Thyroid gland (tissue), 4 donors: ENCODE data around the gene POFUT2. TPM values are rescaled to one million over a fixed set of nuclear protein-coding genes. Genes with fewer than 3 reads are reported as not detected.

Experiments used
- DNase-seq, 2 donors: peaks; one replicate each; pipeline ENCODE4 v3.0.0-alpha.2; 2019
- H3K27ac ChIP-seq, 3 donors: fragments of 200-600 bp; sonication (generic); 1 replicate in 2 of 3; 2 replicates in 1 of 3; pipeline ENCODE4 v1.5.1; 2016 to 2019; ENCODE audit warnings: mild to moderate bottlenecking in 1 of 3, moderate library complexity in 1 of 3
- H3K27me3 ChIP-seq: fragments of 200-600 bp; sonication (generic); one replicate; pipeline ENCODE4 v1.5.1; 2019
- H3K36me3 ChIP-seq, 2 donors: fragments of 200-600 bp; sonication (generic); one replicate each; pipeline ENCODE4 v1.5.1; 2016 to 2019
- H3K4me1 ChIP-seq, 2 donors: fragments of 200-600 bp; sonication (generic); one replicate each; pipeline ENCODE4 v1.5.1; 2017 to 2019
- H3K4me3 ChIP-seq, 3 donors: fragments of 200-600 bp; sonication (generic); replicated peaks in 1 of 3; 1 replicate in 2 of 3; 2 replicates in 1 of 3; pipeline ENCODE4 v1.5.1; 2016; ENCODE audit warnings: mild to moderate bottlenecking in 1 of 3
- H3K9me3 ChIP-seq: fragments of 200-600 bp; sonication (generic); one replicate; pipeline ENCODE4 v1.5.1; 2017
- CTCF ChIP-seq, 6 experiments: fragments of 200-600 bp in 3 of 6; fragments of 450-650 bp in 3 of 6; sonication (generic) in 3 of 6; IDR thresholded peaks; one replicate each; pipeline ENCODE4 v1.5.1; 2016 to 2019; ENCODE audit warnings: antibody characterized with exemption in 6 of 6, mild to moderate bottlenecking in 2 of 6, inconsistent platforms in 1 of 6, moderate library complexity in 1 of 6
- POLR2A ChIP-seq, 2 donors: fragments of 450-650 bp; IDR thresholded peaks; one replicate each; pipeline ENCODE4 v1.6.1; 2017; ENCODE audit warnings: antibody characterized with exemption in 2 of 2, mild to moderate bottlenecking in 2 of 2, moderate library complexity in 1 of 2
- WGBS, 2 donors: methylation state at CpG; one replicate each; pipeline ENCODE4 v1.1.5; 2017; 5-methylcytosine and 5-hydroxymethylcytosine counted together
- intact Hi-C: fragments of 100-400 bp; cut with DNase I; formaldehyde crosslinking; loops from one replicate; pipeline ENCODE4 v1.15.1; 2023
- total RNA-seq, 4 donors: library from RNA; depleted of rRNA; stranded (reverse); fragments of >200 nt; gene quantifications; one replicate each; pipeline ENCODE4 v1.2.3, GENCODE V29; 2016

The POFUT2 gene
- total RNA-seq, 4 donors from 2014 or later = 20.2 to 52.2 (median 40.5) TPM

DNA sequence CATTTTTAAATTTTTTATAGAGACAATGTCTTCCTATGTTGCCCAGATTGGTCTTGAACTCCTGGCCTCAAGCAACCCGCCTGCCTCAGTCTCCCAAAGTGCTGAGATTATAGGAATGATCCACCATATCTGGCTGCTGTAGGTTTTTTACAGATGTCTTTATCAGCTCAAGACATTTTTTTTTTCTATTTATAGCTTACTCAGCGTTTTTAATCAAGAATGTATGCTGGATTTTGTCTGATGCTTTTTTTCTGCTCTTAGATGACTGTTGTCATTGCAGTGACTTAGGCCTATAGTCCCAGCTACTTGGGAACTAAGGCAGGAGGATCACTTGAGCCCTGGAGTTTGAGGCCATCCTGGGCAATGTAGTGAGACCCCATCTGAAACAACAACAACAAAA, 72.5 kb downstream of the POFUT2 start:
- no peak for DNase-seq
- intact Hi-C loops = no loop called here
- TF ChIP-seq CTCF (IDR thresholded peaks at IDR 0.05) (no peak), POLR2A (IDR thresholded peaks at IDR 0.05) (no peak)
- Histone ChIP-seq H3K36me3 (no peaks in the 10 kb centered on the region), H3K27me3 (no peaks in the 10 kb centered on the region), H3K9me3 (no peaks in the 10 kb centered on the region), H3K4me3 (no peak overlapping the region), H3K4me1 (no peaks in the 10 kb centered on the region), H3K27ac (no peak overlapping the region)
- 90 to 94% methylated on average over 2 of the region's 2 CpGs for WGBS, 2 donors

Other genes starting within 250 kb of the POFUT2 start
- 10 to 100 TPM in 2 of 4 donors, 1 to 10 TPM in 2; 5.0 to 20.2 (median 10.1) TPM for gene ADARB1, start 213.3 kb downstream of the POFUT2 start, total RNA-seq
- gene COL18A1, start 117.3 kb upstream of the POFUT2 start, total RNA-seq = 100 to 1,000 TPM; 105 to 264 (median 238) TPM